H9 (cell line): ENCODE measurements around the gene IFT122. TPM values are rescaled to one million over a fixed set of nuclear protein-coding genes. Genes with fewer than 3 reads are reported as not detected.

ENCODE experiments used
- DNase-seq: peaks from one replicate; pipeline ENCODE4 v3.0.0-alpha.2; 2017
- H2AFZ ChIP-seq: one replicate; pipeline ENCODE4 v1.6.1; 2013; ENCODE audit warnings: mild to moderate bottlenecking, low read length, control low read depth, moderate library complexity
- H2AK5ac ChIP-seq: 2 replicates; pipeline ENCODE4 v1.6.1; 2013; ENCODE audit warnings: low read length, control low read depth, mixed read lengths; ENCODE audit not compliant: insufficient read length
- H2BK120ac ChIP-seq: one replicate; pipeline ENCODE4 v1.6.1; 2013; ENCODE audit warnings: low read depth, mild to moderate bottlenecking, low read length, control low read depth, inconsistent platforms; ENCODE audit not compliant: poor library complexity, severe bottlenecking
- H2BK12ac ChIP-seq: 2 replicates; pipeline ENCODE4 v1.6.1; 2013; ENCODE audit warnings: low read length, control low read depth, mixed read lengths, low read depth; ENCODE audit not compliant: insufficient read length
- H2BK15ac ChIP-seq: 2 replicates; pipeline ENCODE4 v1.6.1; 2013; ENCODE audit warnings: low read depth, low read length, control low read depth
- H2BK20ac ChIP-seq: one replicate; pipeline ENCODE4 v1.6.1; 2013; ENCODE audit warnings: low read depth, mild to moderate bottlenecking, low read length, control low read depth, inconsistent platforms; ENCODE audit not compliant: poor library complexity, severe bottlenecking
- H2BK5ac ChIP-seq: 2 replicates; pipeline ENCODE4 v1.6.1; 2013; ENCODE audit warnings: low read length, control low read depth, mixed read lengths; ENCODE audit not compliant: insufficient read length
- H3K14ac ChIP-seq: 2 replicates; pipeline ENCODE4 v1.6.1; 2013; ENCODE audit warnings: low read length, control low read depth; ENCODE audit not compliant: insufficient read depth
- H3K18ac ChIP-seq: 2 replicates; pipeline ENCODE4 v1.6.1; 2013; ENCODE audit warnings: low read depth, mild to moderate bottlenecking, mixed read lengths, low read length, control low read depth; ENCODE audit not compliant: insufficient read length
- H3K23ac ChIP-seq: 2 replicates; pipeline ENCODE4 v1.6.1; 2013; ENCODE audit warnings: low read length, control low read depth, mixed read lengths, low read depth; ENCODE audit not compliant: insufficient read length
- H3K23me2 ChIP-seq: 2 replicates; pipeline ENCODE4 v1.6.1; 2013; ENCODE audit warnings: low read depth, mild to moderate bottlenecking, mixed read lengths, low read length, control low read depth; ENCODE audit not compliant: insufficient read length, poor library complexity, severe bottlenecking
- H3K27ac ChIP-seq: 2 replicates; pipeline ENCODE4 v1.5.1; 2013; ENCODE audit warnings: low read length, control low read depth, mixed read lengths, low read depth; ENCODE audit not compliant: insufficient read length
- H3K27me3 ChIP-seq: 2 replicates; pipeline ENCODE4 v1.6.1; 2013; ENCODE audit warnings: low read length, control low read depth, inconsistent platforms; ENCODE audit not compliant: insufficient read depth
- H3K4ac ChIP-seq: 2 replicates; pipeline ENCODE4 v1.6.1; 2013; ENCODE audit warnings: low read depth, mild to moderate bottlenecking, control low read depth, inconsistent platforms, low read length, moderate library complexity
- H3K4me1 ChIP-seq: 2 replicates; pipeline ENCODE4 v1.6.1; 2013; ENCODE audit warnings: low read length, control low read depth, inconsistent platforms; ENCODE audit not compliant: insufficient read depth
- H3K4me2 ChIP-seq: 2 replicates; pipeline ENCODE4 v1.6.1; 2013; ENCODE audit warnings: low read length, control low read depth, mixed read lengths; ENCODE audit not compliant: insufficient read length, insufficient read depth
- H3K56ac ChIP-seq: 2 replicates; pipeline ENCODE4 v1.6.1; 2013; ENCODE audit warnings: low read depth, mild to moderate bottlenecking, mixed read lengths, low read length, control low read depth; ENCODE audit not compliant: insufficient read length
- H3K79me1 ChIP-seq: 2 replicates; pipeline ENCODE4 v1.6.1; 2013; ENCODE audit warnings: low read depth, mild to moderate bottlenecking, moderate library complexity, low read length, control low read depth, inconsistent platforms; ENCODE audit not compliant: insufficient read depth, poor library complexity, severe bottlenecking
- H3K79me2 ChIP-seq: 2 replicates; pipeline ENCODE4 v1.6.1; 2013; ENCODE audit warnings: low read length, control low read depth, inconsistent platforms; ENCODE audit not compliant: insufficient read depth
- H3K9ac ChIP-seq: 2 replicates; pipeline ENCODE4 v1.6.1; 2013; ENCODE audit warnings: low read length, control low read depth, mixed read lengths; ENCODE audit not compliant: insufficient read length; ENCODE audit errors: extremely low read depth
- H3K9me3 ChIP-seq: one replicate; pipeline ENCODE4 v1.6.1; 2013; ENCODE audit warnings: low read depth, low read length, inconsistent platforms; ENCODE audit not compliant: control insufficient read depth
- H3T11ph ChIP-seq: one replicate; pipeline ENCODE4 v1.6.1; 2013; ENCODE audit warnings: mild to moderate bottlenecking, low read length, control low read depth, inconsistent platforms
- H4K20me1 ChIP-seq: one replicate; pipeline ENCODE4 v1.6.1; 2013; ENCODE audit not compliant: control insufficient read depth, insufficient read length, insufficient read depth
- H4K5ac ChIP-seq: 2 replicates; pipeline ENCODE4 v1.6.1; 2013; ENCODE audit warnings: low read depth, mild to moderate bottlenecking, mixed read lengths, low read length, control low read depth; ENCODE audit not compliant: insufficient read length
- H4K8ac ChIP-seq: replicated peaks from 2 replicates; pipeline ENCODE4 v1.6.1; 2013; ENCODE audit warnings: low read length, control low read depth, mixed read lengths, low read depth; ENCODE audit not compliant: insufficient read length
- H4K91ac ChIP-seq: 2 replicates; pipeline ENCODE4 v1.6.1; 2013; ENCODE audit warnings: low read depth, mild to moderate bottlenecking, moderate library complexity, mixed read lengths, low read length, control low read depth; ENCODE audit not compliant: insufficient read length
- H3K27ac Mint-ChIP-seq, 3 experiments: 2 replicates in 2 of 3; 3 replicates in 1 of 3; pipeline ENCODE4 v1.8.0; 2020 to 2021; ENCODE audit warnings: mixed read lengths in 3 of 3, mild to moderate bottlenecking in 1 of 3, moderate library complexity in 1 of 3
- H3K27me3 Mint-ChIP-seq: 2 replicates; pipeline ENCODE4 v1.8.0; 2021; ENCODE audit warnings: low read depth, mild to moderate bottlenecking, moderate library complexity, mixed read lengths
- H3K36me3 Mint-ChIP-seq, 3 experiments: 2 replicates in 2 of 3; 3 replicates in 1 of 3; pipeline ENCODE4 v1.8.0; 2020 to 2021; ENCODE audit warnings: low read depth in 3 of 3, mixed read lengths in 3 of 3; ENCODE audit not compliant: insufficient read depth in 1 of 3
- H3K4me1 Mint-ChIP-seq, 2 experiments: 2 replicates each; pipeline ENCODE4 v1.8.0; 2020; ENCODE audit warnings: mixed read lengths in 2 of 2
- H3K4me3 Mint-ChIP-seq, 2 experiments: 2 replicates in 1 of 2; 3 replicates in 1 of 2; pipeline ENCODE4 v1.8.0; 2020 to 2021; ENCODE audit warnings: mild to moderate bottlenecking in 2 of 2, mixed read lengths in 2 of 2, moderate library complexity in 1 of 2
- H3K9me3 Mint-ChIP-seq, 2 experiments: 2 replicates in 1 of 2; 3 replicates in 1 of 2; pipeline ENCODE4 v1.8.0; 2020; ENCODE audit warnings: mild to moderate bottlenecking in 2 of 2, mixed read lengths in 2 of 2, moderate library complexity in 1 of 2
- WGBS: extraction: QIAGEN DNeasy Blood & Tissue Kit; methylation state at CpG from one replicate; pipeline ENCODE4 v1.1.7; 2013; ENCODE audit warnings: missing lambda C conversion rate, low lambda C conversion rate, mixed read lengths; ENCODE audit not compliant: insufficient read length; ENCODE audit errors: extremely low coverage; 5-methylcytosine and 5-hydroxymethylcytosine counted together
- total RNA-seq: library from RNA; stranded (reverse); gene quantifications from 2 replicates; pipeline ENCODE4 v1.2.1, GENCODE V29; 2021
- TF ChIP-seq, protein P1 (sequence below): fragments of 200-600 bp; sonication (generic); conservative IDR thresholded peaks from 3 replicates; pipeline ENCODE4 v1.8.0; 2021; ENCODE audit warnings: antibody characterized with exemption, mild to moderate bottlenecking

IFT122 gene
- total RNA-seq, 1 experiment from 2014 or later, result 19.3 TPM

DNA sequence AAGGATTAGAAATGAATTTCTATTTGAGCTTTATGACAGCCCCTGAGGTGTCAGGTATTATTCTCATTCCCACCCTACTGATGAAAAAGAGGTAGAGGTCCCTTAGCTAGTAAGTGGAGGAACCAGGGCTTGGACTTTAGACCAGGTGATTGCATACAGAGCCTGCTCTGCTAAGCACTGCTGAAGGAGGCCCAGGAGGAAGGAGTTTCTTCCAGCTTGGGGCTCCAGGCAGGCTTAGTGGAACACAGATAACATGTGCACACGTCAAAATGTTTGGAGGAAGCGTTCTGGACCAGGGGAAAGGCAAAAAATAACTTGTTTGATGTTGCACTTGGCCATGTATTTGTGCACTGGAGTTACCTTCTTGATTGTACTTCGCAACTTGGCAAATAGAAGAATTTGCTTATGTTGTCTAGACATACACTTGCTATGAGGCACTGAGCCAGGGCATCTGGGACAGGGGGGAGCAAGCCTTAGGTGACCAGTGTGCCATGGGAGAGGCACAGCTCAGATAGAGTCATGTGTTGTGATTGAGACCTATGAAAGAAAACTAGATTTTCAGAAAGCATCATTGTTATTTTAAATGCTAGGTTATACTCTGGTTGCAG is 22.4 kb downstream of the IFT122 start:
- H2AK5ac ChIP-seq, result no peak overlapping the region
- H3K27ac Mint-ChIP-seq, result no peak overlapping the region; a peak in 1 of 7 replicates
- no peak overlapping the region for H3K23ac ChIP-seq
- DNase-seq, result no peak
- H3K9me3 Mint-ChIP-seq, result no peaks in the 10 kb centered on the region
- no CpG with 5 or more reads among the region's 3 CpGs for WGBS
- H2BK20ac ChIP-seq, result no peak overlapping the region
- H3K27ac ChIP-seq, result no peak overlapping the region
- H3K23me2 ChIP-seq, result no peaks in the 10 kb centered on the region
- H3K36me3 Mint-ChIP-seq, result peaks cover 0 to under 1% (median 0%) of the 10 kb centered on the region in 3 experiments; a peak in 2 of 7 replicates
- H3K9me3 ChIP-seq, result no peaks in the 10 kb centered on the region
- H4K8ac ChIP-seq, result no peak overlapping the region
- H4K5ac ChIP-seq, result no peak overlapping the region
- no peaks in the 10 kb centered on the region for H4K20me1 ChIP-seq
- H3K9ac ChIP-seq, result no peak overlapping the region
- H3K79me1 ChIP-seq, result no peaks in the 10 kb centered on the region
- no peak overlapping the region for H3K4me2 ChIP-seq
- H3K4me1 Mint-ChIP-seq, result no peaks in the 10 kb centered on the region
- TF ChIP-seq, protein P1, sequence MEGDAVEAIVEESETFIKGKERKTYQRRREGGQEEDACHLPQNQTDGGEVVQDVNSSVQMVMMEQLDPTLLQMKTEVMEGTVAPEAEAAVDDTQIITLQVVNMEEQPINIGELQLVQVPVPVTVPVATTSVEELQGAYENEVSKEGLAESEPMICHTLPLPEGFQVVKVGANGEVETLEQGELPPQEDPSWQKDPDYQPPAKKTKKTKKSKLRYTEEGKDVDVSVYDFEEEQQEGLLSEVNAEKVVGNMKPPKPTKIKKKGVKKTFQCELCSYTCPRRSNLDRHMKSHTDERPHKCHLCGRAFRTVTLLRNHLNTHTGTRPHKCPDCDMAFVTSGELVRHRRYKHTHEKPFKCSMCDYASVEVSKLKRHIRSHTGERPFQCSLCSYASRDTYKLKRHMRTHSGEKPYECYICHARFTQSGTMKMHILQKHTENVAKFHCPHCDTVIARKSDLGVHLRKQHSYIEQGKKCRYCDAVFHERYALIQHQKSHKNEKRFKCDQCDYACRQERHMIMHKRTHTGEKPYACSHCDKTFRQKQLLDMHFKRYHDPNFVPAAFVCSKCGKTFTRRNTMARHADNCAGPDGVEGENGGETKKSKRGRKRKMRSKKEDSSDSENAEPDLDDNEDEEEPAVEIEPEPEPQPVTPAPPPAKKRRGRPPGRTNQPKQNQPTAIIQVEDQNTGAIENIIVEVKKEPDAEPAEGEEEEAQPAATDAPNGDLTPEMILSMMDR, result no peak
- no peak overlapping the region for H3K56ac ChIP-seq
- H3K14ac ChIP-seq, result no peak overlapping the region
- no peak overlapping the region for H3K18ac ChIP-seq
- no peak overlapping the region for H2BK120ac ChIP-seq
- no peaks in the 10 kb centered on the region for H3K27me3 ChIP-seq
- no peak overlapping the region for H4K91ac ChIP-seq
- H2BK5ac ChIP-seq, result no peak overlapping the region
- no peaks in the 10 kb centered on the region for H3K27me3 Mint-ChIP-seq
- no peak overlapping the region for H3T11ph ChIP-seq
- H3K4ac ChIP-seq, result no peak overlapping the region
- H2BK15ac ChIP-seq, result no peak overlapping the region
- H2AFZ ChIP-seq, result no peak overlapping the region
- no peak overlapping the region for H3K4me3 Mint-ChIP-seq
- no peaks in the 10 kb centered on the region for H3K79me2 ChIP-seq
- H3K4me1 ChIP-seq, result no peaks in the 10 kb centered on the region
- no peak overlapping the region for H2BK12ac ChIP-seq
